ENCODE measurements around the gene WFDC12. TPM values are rescaled to one million over a fixed set of nuclear protein-coding genes. Genes with fewer than 3 reads are reported as not detected.

Gene WFDC12
- total RNA-seq, 1 donor, result not detected

DNA sequence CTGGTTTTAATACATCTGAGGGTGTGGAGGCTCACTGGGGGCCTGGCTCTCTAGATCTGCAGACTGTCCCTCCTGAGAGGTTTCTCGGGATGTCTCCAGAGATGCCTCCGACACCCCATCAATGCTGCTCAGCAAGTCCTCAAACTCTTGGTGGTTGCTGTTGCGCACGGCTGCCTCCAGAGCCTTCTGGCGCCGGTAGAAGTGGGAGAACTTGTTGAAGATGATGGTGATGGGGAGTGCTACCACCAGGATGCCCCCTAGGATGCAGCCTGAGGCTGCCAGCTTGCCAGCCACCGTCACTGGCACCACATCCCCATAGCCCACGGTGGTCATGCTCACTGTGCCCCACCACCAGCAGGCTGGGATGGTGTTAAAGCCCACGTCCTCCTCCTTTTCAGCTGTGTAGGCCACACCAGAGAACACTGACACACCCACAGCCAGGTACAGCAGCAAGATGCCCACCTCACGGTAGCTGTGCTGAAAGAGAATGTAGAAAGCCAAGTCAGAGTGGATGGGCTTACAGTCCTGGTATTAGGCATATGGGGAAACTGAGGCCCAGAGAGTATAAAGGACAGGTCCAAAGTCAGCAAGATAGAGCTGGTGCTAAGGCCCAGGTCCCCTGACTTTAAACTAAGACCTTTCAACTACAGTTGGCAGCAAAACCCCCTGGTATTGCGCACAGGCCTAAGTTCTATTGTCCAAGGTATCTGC is 29.2 kb downstream of the WFDC12 start:
- TF ChIP-seq, protein P1, sequence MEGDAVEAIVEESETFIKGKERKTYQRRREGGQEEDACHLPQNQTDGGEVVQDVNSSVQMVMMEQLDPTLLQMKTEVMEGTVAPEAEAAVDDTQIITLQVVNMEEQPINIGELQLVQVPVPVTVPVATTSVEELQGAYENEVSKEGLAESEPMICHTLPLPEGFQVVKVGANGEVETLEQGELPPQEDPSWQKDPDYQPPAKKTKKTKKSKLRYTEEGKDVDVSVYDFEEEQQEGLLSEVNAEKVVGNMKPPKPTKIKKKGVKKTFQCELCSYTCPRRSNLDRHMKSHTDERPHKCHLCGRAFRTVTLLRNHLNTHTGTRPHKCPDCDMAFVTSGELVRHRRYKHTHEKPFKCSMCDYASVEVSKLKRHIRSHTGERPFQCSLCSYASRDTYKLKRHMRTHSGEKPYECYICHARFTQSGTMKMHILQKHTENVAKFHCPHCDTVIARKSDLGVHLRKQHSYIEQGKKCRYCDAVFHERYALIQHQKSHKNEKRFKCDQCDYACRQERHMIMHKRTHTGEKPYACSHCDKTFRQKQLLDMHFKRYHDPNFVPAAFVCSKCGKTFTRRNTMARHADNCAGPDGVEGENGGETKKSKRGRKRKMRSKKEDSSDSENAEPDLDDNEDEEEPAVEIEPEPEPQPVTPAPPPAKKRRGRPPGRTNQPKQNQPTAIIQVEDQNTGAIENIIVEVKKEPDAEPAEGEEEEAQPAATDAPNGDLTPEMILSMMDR (IDR thresholded peaks at IDR 0.05; ENCODE audit: insufficient read depth, low read length), result no peak
- DNase-seq (ENCODE audit: low read depth), result no peak
- no peak overlapping the region for H3K4me3 ChIP-seq (ENCODE audit: low read depth, low read length)

GRCh38 chr20:45094201-45094600 is 30.1 kb downstream of the WFDC12 start:
- TF ChIP-seq, protein P1 (IDR thresholded peaks at IDR 0.05; ENCODE audit: insufficient read depth, low read length), result no peak
- DNase-seq (ENCODE audit: low read depth), result no peak
- no peak overlapping the region for H3K4me3 ChIP-seq (ENCODE audit: low read depth, low read length)

DNA sequence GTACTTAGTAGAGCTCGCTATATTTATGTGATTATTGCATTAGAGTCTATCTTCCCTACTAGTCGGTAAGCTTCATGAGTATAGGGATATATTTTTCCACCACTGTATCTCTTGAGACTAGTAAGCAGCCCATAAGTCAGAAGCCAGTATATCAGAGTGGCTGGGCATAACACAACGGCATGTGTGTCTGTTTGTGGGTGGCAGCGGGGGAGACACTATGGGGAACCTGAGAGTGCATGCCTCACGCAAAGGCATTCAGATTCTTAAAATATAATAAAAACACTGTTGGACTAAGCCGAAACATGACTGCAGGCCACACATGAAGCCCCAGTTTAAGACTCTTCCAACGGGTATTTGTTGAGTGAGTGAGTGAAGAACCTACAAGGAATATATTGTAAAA is 31.4 kb downstream of the WFDC12 start:
- DNase-seq (ENCODE audit: low read depth), result no peak
- TF ChIP-seq, protein P1 (IDR thresholded peaks at IDR 0.05; ENCODE audit: insufficient read depth, low read length), result no peak
- no peak overlapping the region for H3K4me3 ChIP-seq (ENCODE audit: low read depth, low read length)

GRCh38 chr20:45091366-45091765 is 32.9 kb downstream of the WFDC12 start:
- no peak overlapping the region for H3K4me3 ChIP-seq (ENCODE audit: low read depth, low read length)
- no peak for DNase-seq (ENCODE audit: low read depth)
- TF ChIP-seq, protein P1 (IDR thresholded peaks at IDR 0.05; ENCODE audit: insufficient read depth, low read length), result no peak

- H3K4me3 ChIP-seq (ENCODE audit: low read depth, low read length), result no peak overlapping the region
- no peak for DNase-seq (ENCODE audit: low read depth)
- TF ChIP-seq, protein P1 (IDR thresholded peaks at IDR 0.05; ENCODE audit: insufficient read depth, low read length), result no peak
These were observed 33.8 kb downstream of the WFDC12 start for GRCh38 chr20:45090481-45090880.

DNA sequence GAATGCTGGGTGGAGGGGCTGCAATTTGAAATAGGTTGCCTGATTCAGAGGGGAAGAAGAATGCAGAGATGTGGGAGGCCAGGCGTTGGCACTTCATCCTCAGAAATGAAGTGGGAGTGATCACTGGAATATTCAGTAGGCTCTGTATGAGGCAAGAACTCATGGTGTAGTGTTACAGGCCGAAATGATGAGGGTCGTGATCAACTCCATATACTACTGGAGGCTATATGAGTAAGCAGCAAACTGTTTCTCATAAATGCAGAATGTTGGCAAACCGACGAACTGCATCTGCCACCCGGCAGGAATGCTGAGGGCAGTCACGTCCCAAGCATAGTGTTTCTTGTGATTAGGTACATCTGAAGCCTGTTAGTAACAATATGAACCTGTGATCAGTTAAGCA is 36.0 kb downstream of the WFDC12 start:
- H3K4me3 ChIP-seq (ENCODE audit: low read depth, low read length), result no peak overlapping the region
- TF ChIP-seq, protein P1 (IDR thresholded peaks at IDR 0.05; ENCODE audit: insufficient read depth, low read length), result no peak

DNA sequence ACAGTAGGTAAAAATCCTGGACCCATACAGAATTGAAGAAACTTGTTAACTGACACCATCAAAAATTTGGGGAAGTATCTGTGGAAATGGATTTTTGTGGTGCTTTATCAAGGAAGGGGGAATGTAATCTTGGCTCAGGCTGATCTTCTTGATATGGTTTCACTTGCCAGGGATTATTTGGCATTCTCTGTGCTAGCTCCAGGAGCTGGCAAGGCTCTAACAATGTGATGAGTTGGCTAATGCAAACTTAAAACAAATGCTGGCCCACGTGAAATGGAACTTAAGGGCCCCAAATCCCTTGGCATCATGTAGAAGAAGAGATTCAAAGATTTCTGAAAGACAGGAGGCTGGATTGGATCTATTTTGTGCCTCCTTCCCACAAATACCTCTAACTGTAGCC is 36.5 kb downstream of the WFDC12 start:
- peak; percentile 97 for DNase-seq (ENCODE audit: low read depth)
- no peak overlapping the region for H3K4me3 ChIP-seq (ENCODE audit: low read depth, low read length)
- TF ChIP-seq, protein P1 (IDR thresholded peaks at IDR 0.05; ENCODE audit: insufficient read depth, low read length), result no peak

More for the DNA sequence above, 36.0 kb downstream of the WFDC12 start:
- DNase-seq (ENCODE audit: low read depth), result peak; percentile 83

Data from fibroblast of the aortic adventitia (primary cell).